ENCODE measurements around the gene CASZ1.

The CASZ1 gene

GRCh38 chr1:10635085-10635896 lies 161.2 kb downstream of the CASZ1 start:
- no peak for DNase-seq (ENCODE audit: low read depth)

GRCh38 chr1:10634428-10635084 lies 161.9 kb downstream of the CASZ1 start:
- DNase-seq (ENCODE audit: low read depth): no peak

DNA sequence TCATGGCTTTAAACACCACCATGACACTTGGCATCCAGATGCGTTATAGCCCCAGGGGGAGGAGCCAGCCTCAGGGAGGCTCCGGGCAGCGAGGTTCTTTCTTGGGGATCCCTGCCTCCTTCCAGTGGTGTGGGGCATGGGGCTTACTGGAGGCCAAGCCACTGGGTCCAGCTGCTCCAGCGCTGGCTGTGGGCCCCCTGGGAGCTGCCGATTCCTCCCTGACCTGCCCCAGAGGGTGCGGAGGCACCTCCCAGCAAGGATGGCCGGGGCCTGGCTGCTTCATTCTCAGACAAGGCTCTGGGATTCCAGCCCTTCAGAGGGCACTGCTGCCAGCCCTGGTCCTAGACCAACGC lies 162.4 kb downstream of the CASZ1 start:
- DNase-seq (ENCODE audit: low read depth): no peak

- DNase-seq (ENCODE audit: low read depth): no peak
Measured at GRCh38 chr1:10633416-10633815, 163.0 kb downstream of the CASZ1 start.

- DNase-seq (ENCODE audit: low read depth): no peak
Measured at GRCh38 chr1:10632691-10633090, 163.8 kb downstream of the CASZ1 start.

DNA sequence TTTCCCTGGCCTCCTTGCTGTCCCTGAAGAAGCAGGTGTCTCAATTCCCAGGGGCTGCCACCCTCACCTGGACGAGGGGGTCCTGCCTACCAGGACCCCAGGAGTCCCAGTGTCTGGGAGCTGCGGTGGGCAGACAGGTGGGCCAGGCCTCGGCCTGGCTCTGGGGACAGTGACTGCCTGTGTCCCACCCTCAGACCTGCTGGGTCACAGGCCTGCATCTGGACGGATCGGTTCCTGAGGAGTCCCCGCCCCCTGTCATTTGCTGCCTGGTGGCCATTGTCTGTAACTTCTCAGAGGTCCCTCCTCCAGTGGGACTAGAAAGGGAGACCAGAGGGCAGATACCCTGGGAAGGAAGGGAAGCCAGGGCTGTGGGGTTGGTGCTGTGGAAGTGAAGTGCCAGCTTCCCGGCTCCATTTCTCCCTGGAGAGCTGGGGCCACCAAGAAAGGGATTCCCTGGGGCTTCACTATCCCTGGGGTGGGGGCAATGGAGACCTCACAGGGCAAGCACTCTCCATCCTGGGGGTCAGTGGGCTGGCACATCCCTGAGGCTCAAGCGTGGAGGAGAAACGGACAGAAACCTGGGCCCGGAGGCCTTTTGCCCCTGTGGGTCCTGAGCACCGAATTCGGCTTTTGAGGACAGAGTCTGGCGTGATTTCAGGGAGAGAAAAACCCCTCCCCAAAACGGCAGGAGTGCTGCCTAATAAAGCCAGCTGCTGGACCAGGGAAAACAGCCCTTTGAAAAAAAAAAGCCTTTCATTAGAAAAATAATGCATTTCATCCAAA lies 164.4 kb downstream of the CASZ1 start:
- no peak for DNase-seq (ENCODE audit: low read depth)

DNA sequence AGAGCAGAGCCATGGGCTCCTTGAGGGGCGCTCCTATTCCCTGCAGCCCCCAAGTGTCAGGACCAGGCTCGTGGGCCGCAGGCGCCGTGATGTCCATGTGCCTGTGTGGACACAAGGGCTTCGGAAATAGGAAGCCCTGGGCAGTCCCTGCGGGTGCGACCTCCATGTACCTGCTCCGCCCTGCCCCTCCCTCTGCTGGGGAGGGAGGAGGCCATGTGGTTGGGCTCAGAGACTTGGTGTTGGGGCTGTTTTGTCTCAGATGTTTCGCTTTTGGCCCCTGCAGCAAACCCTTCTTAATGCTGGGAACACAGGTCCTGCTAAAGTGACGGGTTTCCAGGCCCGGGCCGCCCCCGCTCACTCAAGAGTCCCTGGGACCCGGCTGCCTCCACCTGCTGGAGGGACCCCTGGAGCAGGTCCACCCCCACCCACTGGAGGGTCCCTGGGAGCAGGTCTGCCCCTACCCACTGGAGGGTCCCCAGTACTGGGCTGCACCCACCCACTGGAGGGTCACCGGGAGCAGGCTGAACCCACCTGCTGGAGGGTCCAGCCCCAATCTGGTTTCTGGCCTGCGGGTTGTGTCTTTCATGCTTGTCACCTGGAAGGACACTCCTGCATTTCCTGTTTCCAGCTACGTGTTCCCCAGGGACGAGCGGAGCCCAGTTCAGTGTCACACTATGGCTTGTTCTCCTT lies 165.2 kb downstream of the CASZ1 start:
- no peak for DNase-seq (ENCODE audit: low read depth)

GRCh38 chr1:10630661-10631120 lies 165.8 kb downstream of the CASZ1 start:
- no peak for DNase-seq (ENCODE audit: low read depth)

- DNase-seq (ENCODE audit: low read depth): no peak
Measured at GRCh38 chr1:10629816-10630571, 166.5 kb downstream of the CASZ1 start.

DNA sequence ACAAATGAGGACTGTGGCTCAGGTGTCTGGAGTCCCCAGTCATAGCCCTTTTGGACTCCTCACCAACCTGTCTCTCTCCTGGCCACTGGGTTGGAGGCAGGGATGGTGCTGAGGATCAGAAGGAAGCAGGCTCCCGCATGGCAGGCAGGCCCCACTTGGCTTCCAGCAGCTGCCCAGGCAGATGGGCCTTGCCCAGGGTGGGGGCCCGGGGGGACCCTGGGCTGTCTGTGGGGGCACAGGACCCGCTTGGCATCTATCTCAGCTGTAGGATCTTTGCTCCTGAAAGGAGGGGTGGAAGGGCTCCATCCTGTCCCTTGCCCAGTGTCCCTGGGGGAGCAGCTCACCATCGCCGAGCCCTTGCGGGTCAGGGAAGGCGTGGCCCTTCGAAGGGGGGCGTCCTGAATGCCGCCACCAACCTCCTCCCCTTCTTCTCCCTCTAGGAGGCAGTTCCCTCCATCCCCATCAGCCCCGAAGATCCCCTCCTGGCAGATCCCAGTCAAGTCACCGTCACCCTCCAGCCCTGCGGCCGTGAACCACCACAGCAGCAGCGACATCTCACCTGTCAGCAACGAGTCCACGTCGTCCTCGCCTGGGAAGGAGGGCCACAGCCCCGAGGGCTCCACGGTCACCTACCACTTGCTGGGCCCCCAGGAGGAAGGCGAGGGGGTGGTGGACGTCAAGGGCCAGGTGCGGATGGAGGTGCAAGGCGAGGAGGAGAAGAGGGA lies 167.2 kb downstream of the CASZ1 start:
- DNase-seq (ENCODE audit: low read depth): no peak

GRCh38 chr1:10628685-10629084 lies 167.8 kb downstream of the CASZ1 start:
- DNase-seq (ENCODE audit: low read depth): no peak

GRCh38 chr1:10626791-10627410 lies 169.5 kb downstream of the CASZ1 start:
- no peak for DNase-seq (ENCODE audit: low read depth)

DNA sequence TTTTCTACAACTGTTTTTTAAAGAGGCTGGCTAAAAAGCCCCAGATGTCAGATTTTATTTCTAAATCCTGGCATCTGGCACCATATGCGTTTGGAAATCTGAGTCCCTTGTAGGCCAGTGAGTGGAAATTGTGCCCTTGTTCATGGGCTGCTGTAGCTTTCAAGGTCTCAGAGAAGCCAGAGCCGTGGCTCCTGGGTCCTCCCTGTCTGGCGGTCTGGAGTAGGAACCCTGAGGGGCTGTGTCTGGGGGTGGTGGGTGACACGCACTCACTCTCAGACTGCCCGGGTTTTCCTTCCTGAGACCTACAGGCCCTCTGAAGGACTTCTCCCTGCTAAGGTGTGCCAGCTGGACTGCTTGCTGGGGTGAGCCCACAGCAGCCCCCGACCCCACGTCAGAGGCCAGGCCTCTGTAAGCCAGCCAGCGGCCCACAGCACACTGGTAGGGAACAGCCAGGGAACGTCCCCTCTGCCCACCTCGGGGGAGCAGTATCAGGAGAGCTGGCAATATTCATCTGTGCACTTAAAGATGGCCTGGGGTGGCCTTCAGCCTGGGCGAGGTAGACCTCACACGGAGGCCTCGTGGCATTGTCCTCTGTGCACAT lies 170.2 kb downstream of the CASZ1 start:
- no peak for DNase-seq (ENCODE audit: low read depth)

DNA sequence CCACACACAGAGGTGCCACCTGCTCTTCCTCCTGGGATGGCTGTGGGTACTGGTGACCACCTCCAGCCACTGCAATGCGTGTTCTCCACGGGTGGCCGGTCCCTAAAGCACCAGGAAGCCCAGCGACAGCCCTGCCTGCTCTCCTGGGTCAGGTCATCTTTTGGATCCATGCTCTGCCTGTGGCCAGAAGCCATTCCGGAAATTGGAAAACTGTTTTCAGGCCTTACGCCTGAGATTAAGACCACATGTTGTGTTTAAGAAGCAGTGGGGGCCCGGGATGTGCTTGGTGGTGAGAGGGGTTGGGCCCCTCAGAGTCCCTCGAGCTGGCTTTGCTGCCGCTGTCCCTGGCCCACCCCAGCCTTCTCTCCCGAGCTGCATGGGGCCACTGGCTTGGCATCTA lies 170.9 kb downstream of the CASZ1 start:
- DNase-seq (ENCODE audit: low read depth): no peak

GRCh38 chr1:10625076-10625475 lies 171.4 kb downstream of the CASZ1 start:
- DNase-seq (ENCODE audit: low read depth): no peak

- no peak for DNase-seq (ENCODE audit: low read depth)
Measured at GRCh38 chr1:10624256-10625050, 172.0 kb downstream of the CASZ1 start.

DNA sequence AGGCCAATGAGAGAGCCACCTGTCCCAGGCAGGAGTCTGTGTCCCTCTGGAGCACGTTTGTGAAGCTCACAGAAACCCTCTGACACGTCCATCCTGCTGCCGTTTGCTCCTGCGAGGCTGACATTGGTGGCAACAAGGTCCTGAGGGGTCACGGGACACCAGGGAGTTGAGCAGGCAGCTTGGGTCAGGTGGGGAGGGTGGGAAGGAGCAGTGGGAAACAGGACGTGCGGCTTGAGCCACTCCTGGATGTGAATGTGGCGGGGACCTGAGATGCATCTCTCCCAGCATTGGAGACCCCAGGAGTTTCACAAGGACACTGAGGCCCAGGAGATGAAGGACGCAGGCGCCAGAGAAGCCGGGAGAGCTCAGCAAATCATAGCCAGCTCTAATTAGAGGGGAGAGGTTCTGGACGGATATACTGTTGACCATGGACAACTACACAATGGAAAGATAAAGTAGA lies 172.7 kb downstream of the CASZ1 start:
- DNase-seq (ENCODE audit: low read depth): no peak

DNA sequence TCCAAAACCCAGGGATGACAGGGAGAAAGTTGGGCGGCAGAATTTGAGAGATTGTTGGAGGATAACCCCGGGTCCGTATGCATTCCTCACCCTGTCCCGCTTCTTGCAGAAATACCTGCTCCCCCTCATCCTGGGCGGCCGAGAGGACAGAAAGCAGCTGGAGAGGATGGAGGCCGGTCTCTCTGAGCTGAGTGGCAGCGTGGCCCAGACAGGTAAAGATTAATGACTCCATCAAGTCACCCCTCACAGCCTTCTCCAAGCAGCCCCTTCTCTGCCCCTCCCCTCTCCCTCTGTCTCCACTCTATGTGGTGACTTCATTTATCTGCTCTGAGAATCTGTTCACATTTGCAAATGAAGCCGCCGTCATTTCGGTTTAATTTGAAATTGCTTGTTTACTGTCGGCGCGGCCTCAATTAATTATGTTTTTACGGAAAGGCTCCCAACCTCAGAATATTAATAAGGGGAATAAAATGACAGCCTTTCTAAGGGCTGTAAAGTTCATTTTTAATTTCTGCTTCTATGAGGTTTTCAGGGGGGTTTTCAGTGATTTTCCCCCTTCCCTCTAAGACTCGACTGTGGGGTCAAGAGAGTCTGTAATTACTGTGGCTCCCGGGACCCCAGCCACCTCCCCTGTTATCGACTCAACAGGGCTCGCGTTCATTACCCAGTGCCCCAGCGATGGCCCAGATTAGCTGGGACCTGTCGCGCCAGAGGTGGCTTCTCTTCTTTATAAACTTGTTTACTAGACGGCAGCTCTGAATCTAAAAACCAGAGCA lies 173.3 kb downstream of the CASZ1 start:
- DNase-seq (ENCODE audit: low read depth): no peak

Measured in stimulated activated CD4-positive, alpha-beta T cell treated with anti-CD3 and anti-CD28 coated beads, Interleukin-2, amount 100 ng/mL, for 4 hours (primary cell).